Fibroblast of skin of scalp (primary cell): ENCODE measurements around the gene ADAM33.
A peak's percentile ranks its signal among the peaks of the same experiment; 100 is the strongest.

Experiments
- DNase-seq: peaks from one replicate; pipeline ENCODE4 v3.0.0-alpha.2; 2013

Gene ADAM33

DNA sequence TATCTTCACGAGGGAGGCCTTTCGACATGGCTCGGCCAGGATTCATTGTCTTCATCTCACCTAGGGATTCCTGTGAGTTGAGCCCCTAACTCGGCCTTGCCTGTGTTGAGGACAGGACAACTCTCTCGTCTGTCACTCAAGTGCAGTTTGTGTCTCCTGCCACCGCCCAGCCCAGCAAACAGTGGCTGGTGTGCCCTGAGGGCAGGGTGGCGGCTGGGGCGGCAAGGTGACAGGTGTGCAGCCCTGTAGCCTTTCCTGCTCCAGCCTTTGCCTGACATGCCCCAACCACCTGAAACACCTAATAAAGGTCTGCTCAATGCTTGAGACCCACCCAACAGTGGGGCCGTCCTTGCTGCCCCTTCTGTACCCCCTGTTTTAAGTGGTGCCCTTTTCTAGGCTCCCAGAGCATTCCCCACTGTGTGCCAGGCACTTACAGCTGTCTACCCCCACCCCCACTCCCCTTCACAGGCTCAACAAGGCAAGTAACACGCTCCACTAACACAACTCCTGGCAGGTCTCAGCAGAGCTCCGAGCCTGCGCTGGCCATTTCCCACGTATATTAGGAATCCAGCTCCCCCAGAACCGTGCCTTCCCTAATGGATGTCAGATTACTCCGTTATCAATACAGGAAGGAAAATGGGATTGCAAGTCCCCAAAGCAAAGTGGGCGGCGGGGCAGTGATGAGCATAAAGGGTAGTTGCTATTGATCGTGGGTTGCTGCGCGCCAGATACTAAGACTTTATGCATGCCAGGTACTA, 36.3 kb downstream of the ADAM33 start:
- no peak for DNase-seq

DNA sequence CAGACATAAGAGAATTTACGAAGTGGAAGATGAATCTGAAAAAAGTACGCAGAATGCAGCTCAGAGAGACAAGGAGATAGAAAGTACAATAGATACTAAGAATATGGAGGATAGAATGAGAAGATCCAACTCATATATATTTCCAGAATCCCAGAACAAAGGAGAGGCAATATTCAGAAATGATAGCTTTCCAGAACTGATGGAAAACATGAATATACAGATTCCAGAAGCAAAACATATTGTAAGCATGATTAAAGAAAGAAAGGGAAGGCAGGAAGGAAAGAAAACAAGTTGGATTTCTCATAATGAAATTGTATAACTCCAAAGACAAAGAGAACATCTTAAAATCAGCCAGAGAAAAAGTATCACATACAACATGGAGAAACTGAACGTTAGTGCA, 41.6 kb downstream of the ADAM33 start:
- no peak for DNase-seq

DNA sequence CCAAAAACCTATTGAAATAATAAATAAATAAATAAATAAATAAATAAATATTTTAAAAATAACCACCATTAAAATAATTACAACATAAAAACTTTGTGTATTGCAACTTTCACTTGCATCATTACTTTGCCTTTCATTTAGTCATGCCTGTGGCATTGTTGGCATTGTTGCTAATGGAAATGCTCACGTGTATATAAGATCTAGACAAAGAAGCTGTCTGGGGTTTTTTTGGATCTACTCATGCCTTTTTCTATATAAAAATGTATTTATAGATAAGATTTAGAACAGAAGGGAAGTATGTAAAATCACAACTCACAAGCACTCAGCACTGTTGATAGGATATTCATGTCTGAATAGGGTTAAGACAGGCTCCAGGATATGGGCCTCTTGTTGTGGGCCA, 46.5 kb downstream of the ADAM33 start:
- DNase-seq, result peak; percentile 18

DNA sequence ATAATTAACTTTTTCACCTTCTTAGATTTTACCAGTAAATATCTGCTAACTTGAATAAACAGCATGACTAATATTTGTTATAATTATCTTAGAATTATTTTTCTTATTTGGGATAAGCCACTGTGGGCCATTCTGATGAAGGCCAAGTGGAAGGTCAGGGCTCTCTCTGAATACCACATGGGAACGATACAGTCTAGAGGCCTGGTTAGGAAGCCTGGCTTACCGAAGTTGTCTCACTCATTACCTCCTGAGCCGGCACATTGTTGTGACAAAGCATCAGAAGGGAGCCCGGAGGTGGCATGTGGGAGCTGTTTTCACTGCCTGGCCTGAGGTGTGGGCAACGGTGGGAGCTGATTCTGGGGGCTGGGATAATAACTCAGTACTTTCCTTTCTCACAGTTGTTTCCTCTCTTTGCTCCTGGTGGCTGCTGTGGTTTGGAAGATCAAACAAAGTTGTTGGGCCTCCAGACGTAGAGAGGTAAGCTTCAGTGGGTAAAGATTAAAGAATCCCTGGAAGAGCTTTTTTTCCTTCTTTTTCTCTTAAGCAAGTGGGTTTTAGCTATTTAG, 47.8 kb downstream of the ADAM33 start:
- DNase-seq, result no peak

DNA sequence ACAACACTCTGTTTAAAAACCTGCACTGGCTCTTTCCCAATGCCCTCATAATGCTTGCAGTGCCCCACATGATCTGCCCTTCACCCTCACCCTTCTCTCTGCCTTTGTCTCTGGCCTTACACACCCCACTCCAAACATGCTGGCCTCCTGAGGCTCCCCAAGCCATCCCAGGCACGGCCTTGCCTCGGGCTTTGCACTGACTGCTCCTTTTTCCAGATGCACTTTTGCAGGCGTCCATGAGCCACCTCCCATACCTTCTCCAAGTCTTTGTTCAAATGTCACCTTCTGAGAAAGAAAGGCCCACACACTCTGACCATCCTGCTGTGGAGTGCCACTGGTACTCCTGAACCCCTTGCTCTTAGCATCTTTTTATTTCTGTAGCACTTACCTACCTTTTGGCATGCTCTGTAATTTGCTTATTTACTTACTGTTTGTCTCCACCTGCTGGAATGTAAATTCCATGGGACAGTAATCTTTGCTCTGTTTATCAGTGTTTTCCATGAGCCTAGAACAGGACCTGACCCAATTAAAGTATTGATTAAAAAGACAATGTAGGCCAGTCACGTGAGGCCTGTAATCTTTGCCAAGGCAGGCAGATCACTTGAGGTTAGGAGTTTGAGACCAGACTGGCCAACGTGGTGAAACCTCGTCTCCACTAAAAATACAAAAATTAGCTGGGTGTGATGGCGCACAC, 49.4 kb downstream of the ADAM33 start:
- no peak for DNase-seq

DNA sequence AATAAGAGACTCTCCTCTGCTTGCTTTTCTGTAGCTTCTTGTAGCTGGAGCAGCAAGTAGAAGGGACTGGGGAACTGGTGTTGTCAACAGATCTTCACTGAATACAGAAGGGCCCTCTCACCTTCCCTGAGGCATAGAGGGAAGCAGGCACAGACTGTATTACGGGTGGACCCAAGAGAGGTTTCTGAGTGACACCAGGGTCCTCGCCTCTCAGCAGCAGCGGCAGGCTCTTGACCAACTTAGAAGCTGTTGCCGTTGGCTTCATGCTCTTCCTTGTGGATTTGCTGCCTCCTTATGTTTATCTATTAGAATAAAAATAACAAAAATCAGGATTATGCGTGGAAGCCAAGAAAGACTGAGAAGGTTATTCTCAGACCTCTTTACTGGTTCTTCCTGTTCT, 50.3 kb downstream of the ADAM33 start:
- DNase-seq, result no peak

DNA sequence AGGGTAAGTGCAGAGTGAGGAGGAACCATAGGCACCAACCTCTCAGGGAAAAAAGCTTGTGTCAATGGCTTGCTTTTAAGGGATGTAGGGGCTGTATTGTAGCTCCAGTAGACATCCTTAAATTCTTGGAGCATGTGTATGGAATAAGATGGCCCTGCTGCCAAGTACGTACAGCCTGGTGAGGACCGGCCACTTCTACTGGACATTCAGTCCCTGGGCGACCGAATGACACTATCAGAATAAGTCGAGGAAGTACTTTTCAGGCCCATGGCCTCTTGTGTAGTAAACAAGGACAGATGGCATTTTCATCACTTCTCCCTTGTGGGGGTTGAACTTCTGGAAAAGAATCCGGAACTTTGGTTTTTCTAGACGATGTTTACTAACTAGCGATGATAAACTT, 51.4 kb downstream of the ADAM33 start:
- no peak for DNase-seq

DNA sequence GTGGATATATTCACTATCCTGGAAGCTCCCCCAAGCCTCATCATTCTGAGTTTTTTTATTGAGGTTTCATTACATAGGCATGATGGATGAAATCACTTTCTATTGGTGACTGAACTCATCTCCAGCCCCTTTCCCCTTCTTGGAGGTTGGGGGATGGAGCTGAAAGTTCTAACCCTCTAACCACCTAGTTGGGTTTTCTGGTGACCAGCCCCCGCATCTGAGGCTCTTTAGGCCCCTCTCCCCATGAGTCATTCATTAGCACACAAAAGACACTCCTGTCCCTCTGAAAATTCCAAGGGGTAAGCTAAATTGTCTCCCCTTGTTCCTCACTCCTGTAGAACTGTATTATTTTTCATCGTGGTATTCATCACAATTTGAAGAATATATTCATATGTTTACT, 51.9 kb downstream of the ADAM33 start:
- peak; percentile 6 for DNase-seq

DNA sequence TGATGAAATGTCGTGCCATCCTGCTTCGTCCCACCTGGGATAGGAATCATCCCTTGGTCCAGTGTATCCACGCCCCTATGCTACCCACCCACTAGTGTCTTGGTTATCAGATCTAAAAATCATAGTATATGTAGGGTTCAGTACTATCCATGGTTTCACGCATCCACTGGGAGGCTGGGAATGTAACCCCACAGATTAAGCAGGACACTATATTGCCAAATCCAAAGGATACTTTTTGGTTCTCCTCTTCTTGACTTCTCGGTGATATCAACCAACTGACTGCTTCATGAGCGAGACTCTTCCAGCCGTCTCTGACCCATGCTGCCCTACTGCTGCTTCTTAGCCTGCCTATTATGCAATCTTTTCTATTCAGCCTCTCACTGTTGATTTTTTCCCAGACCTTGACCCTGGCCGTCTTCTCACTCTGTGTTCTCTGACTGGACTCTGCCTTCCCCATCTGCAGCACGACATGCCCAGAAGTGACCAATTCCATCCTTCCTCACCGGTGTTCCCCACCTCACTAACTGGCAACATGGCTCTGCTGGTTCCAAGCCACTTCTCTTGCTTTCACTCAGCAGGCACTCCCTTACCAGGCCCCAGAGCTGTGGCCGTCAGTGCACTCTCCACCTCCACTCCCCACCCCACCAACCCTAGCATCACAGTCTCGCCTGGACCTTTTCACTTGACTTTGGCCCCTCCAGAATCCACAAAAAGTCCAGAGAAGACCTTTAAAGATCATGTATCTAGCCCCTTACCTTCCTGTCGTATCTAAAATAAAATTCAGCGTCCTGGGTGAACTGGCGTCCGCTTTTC, 53.1 kb downstream of the ADAM33 start:
- DNase-seq, result no peak

DNA sequence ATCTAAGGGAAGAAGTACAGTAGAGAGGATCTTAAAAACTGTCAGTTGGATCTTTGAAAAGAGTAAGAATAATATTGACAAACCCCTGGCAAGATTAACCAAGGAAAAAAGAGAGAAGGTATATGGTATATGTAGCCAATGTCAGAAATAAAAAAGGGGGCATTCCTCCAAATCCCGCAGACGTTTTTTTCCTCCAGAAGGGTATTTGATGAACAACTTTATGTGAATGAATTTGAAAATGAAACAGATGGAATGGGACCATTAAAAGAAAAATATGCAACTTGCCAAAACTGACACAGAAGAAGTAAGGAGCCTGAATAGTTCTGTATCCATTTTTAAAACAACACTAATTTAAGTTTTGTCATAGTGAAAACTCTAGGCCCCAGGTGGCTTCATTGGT, 54.3 kb downstream of the ADAM33 start:
- DNase-seq, result no peak

DNA sequence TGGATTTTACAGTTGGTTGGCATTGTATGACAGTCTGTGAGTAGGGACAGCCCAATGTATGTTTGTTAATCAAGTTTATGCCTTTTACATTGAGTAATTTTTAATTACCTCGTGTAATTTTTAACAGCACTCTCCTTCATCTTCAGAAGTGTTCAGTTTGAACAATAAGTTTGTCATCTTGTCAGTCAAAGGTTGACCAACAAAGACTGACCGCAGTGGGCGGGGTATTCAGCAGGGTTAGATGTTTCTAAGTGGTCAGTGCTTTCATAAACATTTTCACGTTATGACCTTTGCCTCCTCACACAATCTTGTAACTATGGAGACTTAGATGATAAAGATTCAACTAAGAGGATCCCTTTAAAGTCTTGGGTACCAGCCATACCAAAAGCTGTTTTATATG, 59.4 kb downstream of the ADAM33 start:
- no peak for DNase-seq

DNA sequence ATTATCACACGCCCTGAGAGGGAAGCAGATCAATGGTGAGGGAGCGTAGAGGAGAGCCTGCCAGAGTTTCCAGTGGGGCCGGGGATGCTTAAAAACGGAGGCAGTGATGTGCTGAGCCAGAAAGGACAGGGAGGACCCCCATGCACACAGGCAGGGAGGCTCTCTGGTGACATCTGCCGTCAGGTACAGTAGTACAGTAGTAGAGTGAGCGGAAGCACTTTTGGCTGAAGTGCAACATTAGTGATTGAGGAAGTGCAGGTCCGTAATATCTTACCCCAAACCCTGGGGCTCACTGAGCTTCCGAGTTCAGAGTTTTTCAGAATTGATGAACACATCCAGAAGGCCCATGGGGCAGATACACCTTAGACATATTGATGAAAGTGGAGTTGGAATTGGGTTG, 60.7 kb downstream of the ADAM33 start:
- no peak for DNase-seq
